HepG2 (cell line): Measurements from ENCODE around the gene KCNQ2. TPM values are rescaled to one million over a fixed set of nuclear protein-coding genes. Genes with fewer than 3 reads are reported as not detected.

Source experiments
- ARID5B ChIP-seq: IDR thresholded peaks from 2 replicates; pipeline ENCODE4 v1.4.0; 2020; ENCODE audit warnings: mild to moderate bottlenecking, missing genetic modification reagents
- FOXA3 ChIP-seq: IDR thresholded peaks from 2 replicates; pipeline ENCODE4 v1.6.1; 2016; ENCODE audit warnings: missing genetic modification reagents, missing compliant biosample characterization
- GMEB1 ChIP-seq: sonication (generic); formaldehyde crosslinking; IDR thresholded peaks from 2 replicates; pipeline ENCODE4 v1.5.1; 2020; ENCODE audit warnings: missing genetic modification reagents, mild to moderate bottlenecking, borderline replicate concordance
- KLF13 ChIP-seq: sonication (generic); formaldehyde crosslinking; IDR thresholded peaks from 2 replicates; pipeline ENCODE4 v1.4.0; 2020; ENCODE audit warnings: mild to moderate bottlenecking, missing genetic modification reagents
- NR2F6 ChIP-seq, 2 experiments: IDR thresholded peaks; 2 replicates each; pipeline ENCODE4 v1.6.1; 2016; ENCODE audit warnings: antibody characterized with exemption in 1 of 2, mild to moderate bottlenecking in 1 of 2
- RARA ChIP-seq: IDR thresholded peaks from 2 replicates; pipeline ENCODE4 v1.6.1; 2016; ENCODE audit warnings: missing genetic modification reagents, missing compliant biosample characterization
- SNAPC5 ChIP-seq: sonication (generic); formaldehyde crosslinking; IDR thresholded peaks from 2 replicates; pipeline ENCODE4 v1.8.1; 2023; ENCODE audit warnings: mild to moderate bottlenecking, missing genetic modification reagents, borderline replicate concordance
- ZBED4 ChIP-seq: sonication (generic); formaldehyde crosslinking; IDR thresholded peaks from 2 replicates; pipeline ENCODE4 v1.4.0; 2020; ENCODE audit warnings: missing genetic modification reagents, borderline replicate concordance
- ZFP91 ChIP-seq: sonication (generic); formaldehyde crosslinking; IDR thresholded peaks from 2 replicates; pipeline ENCODE4 v1.9.0; 2022; ENCODE audit warnings: missing genetic modification reagents, mild to moderate bottlenecking, borderline replicate concordance
- ZNF33B ChIP-seq: sonication (generic); formaldehyde crosslinking; IDR thresholded peaks from 2 replicates; pipeline ENCODE4 v1.5.1; 2020; ENCODE audit warnings: mild to moderate bottlenecking, missing genetic modification reagents
- ZNF501 ChIP-seq: sonication (generic); formaldehyde crosslinking; IDR thresholded peaks from 2 replicates; pipeline ENCODE4 v1.5.1; 2020; ENCODE audit warnings: mild to moderate bottlenecking, moderate library complexity, missing genetic modification reagents
- ZNF772 ChIP-seq: sonication (generic); formaldehyde crosslinking; IDR thresholded peaks from 2 replicates; pipeline ENCODE4 v1.5.0; 2020; ENCODE audit warnings: mild to moderate bottlenecking, missing genetic modification reagents
- polyA plus RNA-seq, 8 experiments: library from polyadenylated mRNA; depleted of rRNA in 3 of 8; stranded (reverse) in 7 of 8; unstranded in 1 of 8; fragments of >200 nt; fragmentation: Illumina TruSeq in 4 of 8; extraction: Trizol in 4 of 8; gene quantifications; 2 replicates each; pipeline versions ENCODE4 v1.2.1 to v1.2.3, GENCODE V29; 2011 to 2016; ENCODE audit warnings: low read depth in 4 of 8, missing spikeins in 1 of 8, mixed read lengths in 1 of 8; ENCODE audit not compliant: insufficient read depth in 1 of 8
- total RNA-seq, 5 experiments: library from RNA; depleted of rRNA; stranded (reverse); fragments of >200 nt; fragmentation: Illumina TruSeq; extraction: Trizol; gene quantifications; 2 replicates each; pipeline ENCODE4 v1.2.3, GENCODE V29; 2016; ENCODE audit warnings: low read depth in 1 of 5

The KCNQ2 gene
- total and polyA plus RNA-seq, 2 of the 13 experiments (the other 11 are each of a cell fraction or from before 2014, with no cell fraction given): not detected

- TF ChIP-seq FOXA3 (CRISPR knock-in tag): peak; percentile 42; the same call in 1 of the 2 replicates
- peak; percentile 81 for TF ChIP-seq RARA (CRISPR knock-in tag)
- peak; percentile 65 for TF ChIP-seq ZNF501
- TF ChIP-seq KLF13 (CRISPR knock-in tag): no peak
- TF ChIP-seq SNAPC5 (CRISPR knock-in tag): no peak
- peak; percentile 39; the same call in 1 of the 2 replicates for TF ChIP-seq GMEB1 (CRISPR knock-in tag)
- peak; percentile 65; the same call in 1 of the 2 replicates for TF ChIP-seq ZFP91 (CRISPR knock-in tag)
- TF ChIP-seq ZBED4 (CRISPR knock-in tag): peak; percentile 79; the same call in 1 of the 2 replicates
- TF ChIP-seq ZNF33B (CRISPR knock-in tag): 0 out of 2 replicates have a peak, but pooled peaks have one; percentile 19
- TF ChIP-seq ARID5B (CRISPR knock-in tag): peak; percentile 46; the same call in 1 of the 2 replicates
- TF ChIP-seq NR2F6 (IDR thresholded peaks at IDR 0.05): peak; percentile 99
- peak; percentile 98 for TF ChIP-seq NR2F6 (CRISPR knock-in tag; IDR thresholded peaks at IDR 0.05)
- peak; percentile 74; the same call in 1 of the 2 replicates for TF ChIP-seq ZNF772 (CRISPR knock-in tag)
Measured at GRCh38 chr20:63363013-63363957, 109.2 kb downstream of the KCNQ2 start (continued).
